Measurements from ENCODE around the gene NEURL1B.
A peak's percentile ranks its signal among the peaks of the same experiment; 100 is the strongest.

Gene NEURL1B

GRCh38 chr5:172664681-172665541 lies 23.8 kb downstream of the NEURL1B start:
- no peak for DNase-seq (ENCODE audit: low read depth)
- H3K4me3 ChIP-seq (ENCODE audit: low read length), result no peak overlapping the region
- TF ChIP-seq CTCF (conservative IDR thresholded peaks at IDR 0.05; ENCODE audit: low read length), result no peak

- no peak overlapping the region for H3K4me3 ChIP-seq (ENCODE audit: low read length)
- DNase-seq (ENCODE audit: low read depth), result peak; percentile 32
- TF ChIP-seq CTCF (conservative IDR thresholded peaks at IDR 0.05; ENCODE audit: low read length), result no peak
These were observed 25.2 kb downstream of the NEURL1B start for GRCh38 chr5:172666251-172666650.

- peak; percentile 31 for DNase-seq (ENCODE audit: low read depth)
- no peak overlapping the region for H3K4me3 ChIP-seq (ENCODE audit: low read length)
- TF ChIP-seq CTCF (conservative IDR thresholded peaks at IDR 0.05; ENCODE audit: low read length), result no peak
These were observed 26.9 kb downstream of the NEURL1B start for GRCh38 chr5:172667786-172668593.

- no peak for TF ChIP-seq CTCF (conservative IDR thresholded peaks at IDR 0.05; ENCODE audit: low read length)
- DNase-seq (ENCODE audit: low read depth), result no peak
These were observed 27.6 kb downstream of the NEURL1B start for GRCh38 chr5:172668594-172669071.

GRCh38 chr5:172669386-172670004 lies 28.4 kb downstream of the NEURL1B start:
- no peak for DNase-seq (ENCODE audit: low read depth)
- TF ChIP-seq CTCF (conservative IDR thresholded peaks at IDR 0.05; ENCODE audit: low read length), result no peak
- H3K4me3 ChIP-seq (ENCODE audit: low read length), result no peak overlapping the region

More at GRCh38 chr5:172668594-172669071, 27.6 kb downstream of the NEURL1B start:
- no peak overlapping the region for H3K4me3 ChIP-seq (ENCODE audit: low read length)

- no peak overlapping the region for H3K4me3 ChIP-seq (ENCODE audit: low read length)
- TF ChIP-seq CTCF (conservative IDR thresholded peaks at IDR 0.05; ENCODE audit: low read length), result no peak
- no peak for DNase-seq (ENCODE audit: low read depth)
These were observed 28.9 kb downstream of the NEURL1B start for GRCh38 chr5:172670005-172670402.
